GM10248 (cell line): Measurements from ENCODE around the gene MTF2.
A peak's percentile ranks its signal among the peaks of the same experiment; 100 is the strongest.

Experiments used
- CTCF ChIA-PET: fragments of 300-600 bp; sonication (Branson Sonifier 250); formaldehyde crosslinking; extraction: SDS; loops from one replicate; lab custom pipeline; 2021; ENCODE audit warnings: antibody characterized with exemption; lab: Yijun Ruan, JAX
- POLR2A ChIA-PET: fragments of 350-650 bp; sonication (Branson Sonifier 250); formaldehyde crosslinking; extraction: SDS; loops from one replicate; lab custom pipeline; 2020; ENCODE audit warnings: antibody characterized with exemption; lab: Yijun Ruan, JAX
- DNase-seq: peaks from one replicate; pipeline ENCODE4 v3.0.0; 2012; ENCODE audit errors: extremely low spot score
- TF ChIP-seq, protein P1 (sequence below): IDR thresholded peaks from 2 replicates; pipeline ENCODE4 v1.5.1; 2012; ENCODE audit warnings: mild to moderate bottlenecking, low read depth; ENCODE audit errors: extremely low read depth, missing control alignments, control extremely low read depth

Gene MTF2

DNA sequence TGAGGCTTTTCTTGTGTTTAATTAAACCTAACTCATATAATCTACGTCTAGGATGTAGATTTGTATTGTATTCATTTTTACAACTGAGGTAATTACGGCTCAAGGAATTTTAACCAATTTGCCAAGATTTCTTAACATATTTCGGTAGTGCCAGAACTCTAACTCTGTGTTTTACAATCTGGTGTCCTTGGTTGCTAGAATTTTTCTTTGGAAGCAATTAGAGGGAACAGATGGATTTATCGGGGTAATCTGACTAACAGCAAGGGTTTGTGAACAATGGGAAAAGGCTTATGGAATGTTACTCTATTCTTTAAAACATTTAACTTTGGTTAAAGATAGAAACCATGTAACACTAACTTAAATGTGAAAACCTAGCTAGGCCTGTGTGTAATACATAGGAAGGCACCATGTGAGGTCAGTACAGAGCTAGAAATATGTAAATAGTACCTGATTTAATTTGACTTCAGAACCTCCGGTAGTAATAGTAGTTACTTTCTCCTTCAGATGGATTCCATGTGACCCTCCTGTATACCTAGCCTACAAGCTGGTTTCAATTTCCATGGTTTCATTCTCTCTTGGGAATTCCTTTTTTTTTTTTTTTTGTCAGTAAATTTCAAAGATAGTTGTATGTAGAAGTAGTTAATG, 1.2 kb downstream of the MTF2 start:
- DNase-seq: peak; percentile 66
- TF ChIP-seq, protein P1, sequence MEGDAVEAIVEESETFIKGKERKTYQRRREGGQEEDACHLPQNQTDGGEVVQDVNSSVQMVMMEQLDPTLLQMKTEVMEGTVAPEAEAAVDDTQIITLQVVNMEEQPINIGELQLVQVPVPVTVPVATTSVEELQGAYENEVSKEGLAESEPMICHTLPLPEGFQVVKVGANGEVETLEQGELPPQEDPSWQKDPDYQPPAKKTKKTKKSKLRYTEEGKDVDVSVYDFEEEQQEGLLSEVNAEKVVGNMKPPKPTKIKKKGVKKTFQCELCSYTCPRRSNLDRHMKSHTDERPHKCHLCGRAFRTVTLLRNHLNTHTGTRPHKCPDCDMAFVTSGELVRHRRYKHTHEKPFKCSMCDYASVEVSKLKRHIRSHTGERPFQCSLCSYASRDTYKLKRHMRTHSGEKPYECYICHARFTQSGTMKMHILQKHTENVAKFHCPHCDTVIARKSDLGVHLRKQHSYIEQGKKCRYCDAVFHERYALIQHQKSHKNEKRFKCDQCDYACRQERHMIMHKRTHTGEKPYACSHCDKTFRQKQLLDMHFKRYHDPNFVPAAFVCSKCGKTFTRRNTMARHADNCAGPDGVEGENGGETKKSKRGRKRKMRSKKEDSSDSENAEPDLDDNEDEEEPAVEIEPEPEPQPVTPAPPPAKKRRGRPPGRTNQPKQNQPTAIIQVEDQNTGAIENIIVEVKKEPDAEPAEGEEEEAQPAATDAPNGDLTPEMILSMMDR: peak; percentile 56
- ChIA-PET POLR2A (interaction anchor here (0.5 to 0.8 kb wide), 3 partner anchors 15 to 527 kb away, joined by 5 to 10 read pairs (median 7); no protein-coding TSS in a partner anchor), CTCF (interaction anchor here (0.8 to 4.2 kb wide), 26 partner anchors 9 to 549 kb away, joined by 3 to 33 read pairs (median 3); no protein-coding TSS in a partner anchor)

DNA sequence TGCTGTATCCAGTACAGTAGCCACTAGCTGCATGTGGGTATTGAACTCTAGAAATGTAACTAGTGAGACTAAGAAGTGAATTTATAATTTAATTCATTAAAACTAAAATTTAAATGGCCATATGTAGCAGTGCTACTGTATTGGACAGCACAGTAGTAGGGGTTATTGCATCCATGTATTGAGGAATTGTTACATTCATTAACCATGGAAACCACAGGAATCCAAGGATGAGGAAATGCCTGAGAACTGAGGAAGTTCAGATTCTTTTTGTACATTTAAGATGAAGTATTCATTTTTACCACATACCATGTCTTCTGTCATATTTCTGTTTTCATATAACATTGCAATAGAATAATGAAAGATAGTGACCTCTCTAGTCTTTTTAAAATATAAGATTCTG, 2.6 kb downstream of the MTF2 start:
- POLR2A ChIA-PET: interaction anchor here (0.5 kb wide), 1 partner anchor 97 kb away, joined by 5 read pairs; no protein-coding TSS in a partner anchor
- DNase-seq: no peak
- CTCF ChIA-PET: interaction anchor here (1.3 to 4.2 kb wide), 4 partner anchors 10 to 91 kb away, joined by 3 to 33 read pairs (median 20); no protein-coding TSS in a partner anchor
- TF ChIP-seq, protein P1: no peak

DNA sequence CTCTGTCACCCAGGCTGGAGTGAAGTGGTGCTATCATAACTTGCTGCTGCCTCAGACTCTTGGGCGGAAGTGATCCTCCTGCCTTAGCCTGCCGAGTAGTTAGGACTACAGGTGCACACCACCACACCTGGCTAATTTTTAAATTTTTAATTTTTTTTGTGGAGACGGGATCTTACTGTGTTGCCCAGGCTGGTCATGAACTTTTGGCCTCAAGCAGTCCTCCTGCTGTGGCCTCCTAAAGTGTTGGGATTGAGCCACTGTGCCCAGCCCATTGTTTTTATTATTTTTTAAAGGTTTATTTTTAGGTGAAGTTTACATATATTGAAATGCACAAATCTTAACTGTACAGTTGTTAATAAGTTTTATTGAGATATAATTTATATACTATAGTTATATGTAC, 3.2 kb downstream of the MTF2 start:
- ChIA-PET POLR2A (no interaction called here), CTCF (no interaction called here)
- DNase-seq: no peak
- TF ChIP-seq, protein P1: no peak

DNA sequence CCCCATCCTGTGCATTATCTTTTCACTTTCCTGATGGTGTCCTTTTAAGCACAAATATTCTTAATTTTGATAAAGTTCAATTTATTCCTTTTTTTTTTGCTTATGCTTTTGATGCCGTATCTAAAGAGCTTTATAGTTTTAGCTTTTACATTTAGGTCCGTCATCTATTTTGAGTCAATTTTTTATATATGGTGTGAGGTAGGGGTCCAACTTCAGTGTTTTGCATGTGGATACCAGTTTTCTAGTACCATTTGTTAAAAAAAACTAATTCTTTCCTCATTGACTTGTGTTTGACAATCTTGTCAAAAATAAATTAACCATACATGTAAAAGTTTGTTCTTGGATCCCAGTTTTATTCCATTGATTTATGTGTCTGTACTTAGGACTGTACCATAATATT, 4.9 kb downstream of the MTF2 start:
- CTCF ChIA-PET: interaction anchor here (1.4 kb wide), 1 partner anchor 13 kb away, joined by 3 read pairs; no protein-coding TSS in a partner anchor
- DNase-seq: no peak
- TF ChIP-seq, protein P1: no peak
- POLR2A ChIA-PET: no interaction called here

DNA sequence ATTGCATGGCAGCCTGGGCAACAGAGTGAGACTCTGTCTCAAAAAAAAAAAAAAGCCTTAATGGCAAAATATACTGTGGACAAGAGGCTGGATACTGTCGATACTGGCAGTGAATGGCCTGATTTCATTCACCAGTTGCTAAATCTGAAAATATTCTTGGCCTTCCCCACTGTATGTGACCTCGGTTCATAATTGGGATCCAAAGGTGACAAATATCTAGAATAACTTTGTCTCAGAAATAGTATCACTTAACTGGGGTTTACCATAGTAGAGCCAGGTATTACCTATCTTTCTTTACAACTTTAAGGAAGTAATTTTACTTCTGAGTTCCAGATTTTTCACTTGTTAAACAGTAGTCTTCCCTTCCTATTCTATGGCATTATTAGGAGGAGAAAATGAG, 8.4 kb downstream of the MTF2 start:
- ChIA-PET POLR2A (no interaction called here), CTCF (no interaction called here)
- no peak for DNase-seq
- TF ChIP-seq, protein P1: no peak

DNA sequence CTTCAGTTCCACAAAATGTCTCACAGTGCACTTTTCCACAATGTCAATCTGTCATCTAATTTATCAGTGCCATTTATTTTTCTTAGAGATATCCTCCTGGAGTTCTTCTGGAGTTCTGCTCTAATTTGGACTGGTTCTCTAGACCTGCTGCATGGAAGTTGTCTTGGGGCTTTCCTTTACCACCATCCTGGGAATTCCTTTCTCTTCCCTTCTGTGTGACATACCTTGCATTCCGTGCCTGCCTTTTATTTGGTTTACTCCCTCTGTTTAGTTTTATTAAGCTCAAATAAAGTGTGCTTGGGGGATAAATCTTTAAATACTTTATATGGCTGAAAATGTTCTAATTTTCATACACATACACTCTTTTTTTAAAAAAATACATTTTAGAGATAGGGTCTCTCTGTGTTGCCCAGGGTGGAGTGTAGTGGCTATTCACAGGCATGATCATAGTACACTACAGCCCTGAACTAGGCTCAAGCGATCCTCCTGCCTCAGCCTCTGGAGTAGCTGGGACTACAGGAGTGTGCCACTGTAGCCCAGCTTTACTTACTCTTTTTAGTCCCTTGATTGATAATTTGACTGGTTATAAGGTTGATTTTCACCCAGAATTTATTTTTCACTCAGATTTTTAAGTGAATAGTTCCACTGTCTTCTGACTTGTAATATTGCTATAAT, 14.4 kb downstream of the MTF2 start:
- TF ChIP-seq, protein P1: no peak
- DNase-seq: no peak
- ChIA-PET CTCF (interaction anchor here (1.1 to 5.7 kb wide), 2 partner anchors 14 to 211 kb away, joined by 3 to 33 read pairs; partner anchors contain the start of gene MTF2), POLR2A (no interaction called here)
